Esophagus muscularis mucosa (tissue), 3 donors: Measurements from ENCODE around the gene IDH2.

Experiments
- CTCF ChIP-seq, 3 experiments: fragments of 200-600 bp in 2 of 3; fragments of 450-650 bp in 1 of 3; sonication (generic) in 2 of 3; IDR thresholded peaks; one replicate each; pipeline ENCODE4 v1.5.1; 2017 to 2019; ENCODE audit warnings: antibody characterized with exemption in 3 of 3, mild to moderate bottlenecking in 2 of 3, moderate library complexity in 1 of 3
- POLR2A ChIP-seq: fragments of 450-650 bp; IDR thresholded peaks from one replicate; pipeline ENCODE4 v1.6.1; 2017; ENCODE audit warnings: antibody characterized with exemption, moderate library complexity, mild to moderate bottlenecking, low read depth

DNA sequence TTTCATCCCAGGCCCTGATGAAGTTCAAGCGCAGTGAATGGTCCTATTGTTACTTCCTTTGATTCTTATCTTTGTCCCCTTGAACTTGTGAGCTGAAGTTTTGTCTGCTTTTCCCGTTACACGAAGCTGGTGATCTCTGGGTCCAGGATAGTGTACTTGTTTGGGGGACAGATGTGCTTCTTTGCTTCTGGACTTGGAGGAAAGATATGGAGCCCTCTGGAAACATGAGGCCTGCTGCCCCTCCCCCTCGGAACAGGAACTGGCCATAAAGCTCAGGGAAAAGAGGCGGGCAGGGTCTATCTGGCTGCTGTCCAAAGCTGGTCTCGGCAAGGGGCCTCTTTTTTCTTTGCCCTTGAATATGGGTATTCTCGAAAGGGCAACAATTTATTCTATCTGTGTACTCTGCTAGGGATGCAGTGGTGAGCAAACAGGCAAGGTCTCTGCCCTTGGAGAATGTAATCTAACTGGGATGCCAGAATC is 47.6 kb downstream of the IDH2 start:
- TF ChIP-seq POLR2A = no peak
- no peak for TF ChIP-seq CTCF (IDR thresholded peaks at IDR 0.05)
